ENCODE data around the gene RABGAP1L.

The RABGAP1L gene

GRCh38 chr1:174902531-174903099 is 743.3 kb downstream of the RABGAP1L start:
- DNase-seq: no peak

GRCh38 chr1:174911606-174912005 is 752.3 kb downstream of the RABGAP1L start:
- DNase-seq: no peak

GRCh38 chr1:174912264-174912663 is 752.9 kb downstream of the RABGAP1L start:
- DNase-seq: no peak

GRCh38 chr1:174913225-174913903 is 754.0 kb downstream of the RABGAP1L start:
- DNase-seq: no peak

GRCh38 chr1:174914991-174915390 is 755.7 kb downstream of the RABGAP1L start:
- DNase-seq: no peak

GRCh38 chr1:174916846-174917245 is 757.5 kb downstream of the RABGAP1L start:
- no peak for DNase-seq

GRCh38 chr1:174920093-174920492 is 760.8 kb downstream of the RABGAP1L start:
- DNase-seq: no peak

GRCh38 chr1:174922121-174922520 is 762.8 kb downstream of the RABGAP1L start:
- DNase-seq: no peak

GRCh38 chr1:174923820-174924219 is 764.5 kb downstream of the RABGAP1L start:
- no peak for DNase-seq

- no peak for DNase-seq
Measured at GRCh38 chr1:174928541-174928940, 769.2 kb downstream of the RABGAP1L start.

- DNase-seq: no peak
Measured at GRCh38 chr1:174931214-174931613, 771.9 kb downstream of the RABGAP1L start.

GRCh38 chr1:174932587-174932986 is 773.3 kb downstream of the RABGAP1L start:
- DNase-seq: no peak

GRCh38 chr1:174935961-174936727 is 776.8 kb downstream of the RABGAP1L start:
- DNase-seq: no peak

GRCh38 chr1:174938281-174939007 is 779.1 kb downstream of the RABGAP1L start:
- DNase-seq: no peak

GRCh38 chr1:174939775-174940545 is 780.6 kb downstream of the RABGAP1L start:
- DNase-seq: no peak

GRCh38 chr1:174940646-174941175 is 781.4 kb downstream of the RABGAP1L start:
- no peak for DNase-seq

- DNase-seq: no peak
Measured at GRCh38 chr1:174942547-174943255, 783.4 kb downstream of the RABGAP1L start.

GRCh38 chr1:174946031-174946430 is 786.7 kb downstream of the RABGAP1L start:
- no peak for DNase-seq

- no peak for DNase-seq
Measured at GRCh38 chr1:174949061-174949460, 789.7 kb downstream of the RABGAP1L start.

GRCh38 chr1:174949645-174950044 is 790.3 kb downstream of the RABGAP1L start:
- DNase-seq: no peak

- no peak for DNase-seq
Measured at GRCh38 chr1:174953285-174954072, 794.2 kb downstream of the RABGAP1L start.
